Fibroblast of upper back skin (primary cell): ENCODE results near the gene TRAF3.

Source experiments
- DNase-seq: peaks from one replicate; pipeline ENCODE4 v3.0.0-alpha.2; 2013

Gene TRAF3

GRCh38 chr14:102776761-102777710, at the start of gene TRAF3:
Gene TRAF3, plus strand, starts transcription at chr14:102777449. Its CDS starts 92,753 bp downstream, at chr14:102870202.
- peak; percentile 61 for DNase-seq

- DNase-seq, result no peak
Measured at GRCh38 chr14:102728501-102728900, 48.7 kb upstream of the TRAF3 start.

- DNase-seq, result no peak
Measured at GRCh38 chr14:102729268-102729667, 48.0 kb upstream of the TRAF3 start.

GRCh38 chr14:102729825-102730224, 47.4 kb upstream of the TRAF3 start:
- DNase-seq, result no peak

- no peak for DNase-seq
Measured at GRCh38 chr14:102731101-102731870, 46.0 kb upstream of the TRAF3 start.

- DNase-seq, result no peak
Measured at GRCh38 chr14:102731871-102732800, 45.1 kb upstream of the TRAF3 start.

- DNase-seq, result no peak
Measured at GRCh38 chr14:102732924-102733323, 44.3 kb upstream of the TRAF3 start.

- DNase-seq, result no peak
Measured at GRCh38 chr14:102733326-102733725, 43.9 kb upstream of the TRAF3 start.

- no peak for DNase-seq
Measured at GRCh38 chr14:102734436-102734835, 42.8 kb upstream of the TRAF3 start.

GRCh38 chr14:102736956-102737355, 40.3 kb upstream of the TRAF3 start:
- DNase-seq, result no peak

- DNase-seq, result no peak
Measured at GRCh38 chr14:102737402-102738372, 39.6 kb upstream of the TRAF3 start.

GRCh38 chr14:102738373-102739189, 38.7 kb upstream of the TRAF3 start:
- no peak for DNase-seq

GRCh38 chr14:102739190-102739469, 38.1 kb upstream of the TRAF3 start:
- DNase-seq, result no peak

GRCh38 chr14:102746634-102747438, 30.4 kb upstream of the TRAF3 start:
- no peak for DNase-seq

- no peak for DNase-seq
Measured at GRCh38 chr14:102748806-102749205, 28.4 kb upstream of the TRAF3 start.

- no peak for DNase-seq
Measured at GRCh38 chr14:102749393-102750305, 27.6 kb upstream of the TRAF3 start.

- DNase-seq, result no peak
Measured at GRCh38 chr14:102750376-102750775, 26.9 kb upstream of the TRAF3 start.

GRCh38 chr14:102751088-102751487, 26.2 kb upstream of the TRAF3 start:
- DNase-seq, result no peak
